Brain microvascular endothelial cell (primary cell): ENCODE results near the gene CDR2.

Source experiments
- DNase-seq: peaks from one replicate; pipeline ENCODE4 v3.0.0-alpha.2; 2020
- H3K27ac ChIP-seq: fragments of 250-450 bp; sonication (Bioruptor Pico); 2 replicates; pipeline ENCODE4 v1.5.1; 2020; ENCODE audit warnings: mild to moderate bottlenecking, moderate library complexity
- H3K27me3 ChIP-seq: fragments of 250-450 bp; sonication (Bioruptor Pico); replicated peaks from 2 replicates; pipeline ENCODE4 v1.5.1; 2020; ENCODE audit warnings: mild to moderate bottlenecking
- H3K36me3 ChIP-seq: fragments of 250-450 bp; sonication (Bioruptor Pico); replicated peaks from 2 replicates; pipeline ENCODE4 v1.5.1; 2020; ENCODE audit warnings: mild to moderate bottlenecking
- H3K4me3 ChIP-seq: 2 replicates; pipeline ENCODE4 v1.5.1; 2011; ENCODE audit warnings: low read depth, mild to moderate bottlenecking, control low read depth, low read length, moderate library complexity
- CTCF ChIP-seq: IDR thresholded peaks from 2 replicates; pipeline ENCODE4 v1.5.1; 2011; ENCODE audit warnings: low read depth, mild to moderate bottlenecking, moderate library complexity, low read length, control low read depth, inconsistent platforms; ENCODE audit errors: missing control alignments
- in situ Hi-C: cut with HindIII; loops from 2 replicates; pipeline ENCODE4 v1.10.0; 2017; ENCODE audit warnings: low sequenced_read_pairs, low pct_ligation_motif_present

CDR2 gene

GRCh38 chr16:22385196-22385595 lies 10.8 kb upstream of the CDR2 start:
- H3K27me3 ChIP-seq = no peaks in the 10 kb centered on the region
- H3K36me3 ChIP-seq = no peaks in the 10 kb centered on the region
- no peak overlapping the region for H3K27ac ChIP-seq
- TF ChIP-seq CTCF = no peak
- no peak overlapping the region for H3K4me3 ChIP-seq
- in situ Hi-C loops = no loop called here
- no peak for DNase-seq

GRCh38 chr16:22383827-22384226 lies 9.4 kb upstream of the CDR2 start:
- no peaks in the 10 kb centered on the region for H3K36me3 ChIP-seq
- H3K4me3 ChIP-seq = no peak overlapping the region
- in situ Hi-C loops = no loop called here
- no peak for TF ChIP-seq CTCF
- no peak overlapping the region for H3K27ac ChIP-seq
- no peaks in the 10 kb centered on the region for H3K27me3 ChIP-seq
- no peak for DNase-seq

GRCh38 chr16:22381392-22381791 lies 7.0 kb upstream of the CDR2 start:
- in situ Hi-C loops = no loop called here
- TF ChIP-seq CTCF = no peak
- DNase-seq = no peak
- Histone ChIP-seq H3K27me3 (no peaks in the 10 kb centered on the region), H3K4me3 (no peak overlapping the region), H3K27ac (no peak overlapping the region), H3K36me3 (no peaks in the 10 kb centered on the region)

GRCh38 chr16:22380529-22380928 lies 6.1 kb upstream of the CDR2 start:
- no peak for TF ChIP-seq CTCF
- Histone ChIP-seq H3K4me3 (no peak overlapping the region), H3K27ac (no peak overlapping the region), H3K36me3 (no peaks in the 10 kb centered on the region), H3K27me3 (no peaks in the 10 kb centered on the region)
- in situ Hi-C loops = no loop called here
- no peak for DNase-seq

- TF ChIP-seq CTCF = no peak
- in situ Hi-C loops = no loop called here
Measured at GRCh38 chr16:22379656-22380055, 5.2 kb upstream of the CDR2 start.

GRCh38 chr16:22375963-22376640 lies 1.7 kb upstream of the CDR2 start:
- DNase-seq = no peak
- TF ChIP-seq CTCF = no peak
- in situ Hi-C loops = no loop called here
- Histone ChIP-seq H3K4me3 (no peak overlapping the region), H3K27ac (no peak overlapping the region), H3K36me3 (no peaks in the 10 kb centered on the region), H3K27me3 (no peaks in the 10 kb centered on the region)

More at GRCh38 chr16:22379656-22380055, 5.2 kb upstream of the CDR2 start:
- Histone ChIP-seq H3K36me3 (no peaks in the 10 kb centered on the region), H3K27ac (no peak overlapping the region), H3K27me3 (no peaks in the 10 kb centered on the region), H3K4me3 (no peak overlapping the region)
- no peak for DNase-seq
